Right lobe of liver (tissue), 6 donors: ENCODE measurements around the gene SNX30. TPM values are rescaled to one million over a fixed set of nuclear protein-coding genes. Genes with fewer than 3 reads are reported as not detected.
A peak's percentile ranks its signal among the peaks of the same experiment; 100 is the strongest.

ENCODE experiments used
- ATAC-seq, 4 donors: fragments of 200-7000 bp; cut with Tn5 transposase; one replicate each; pipeline ENCODE4 v1.9.1; 2020; ENCODE audit warnings: mild to moderate bottlenecking in 4 of 4, moderate library complexity in 4 of 4
- DNase-seq, 3 donors: peaks; one replicate each; pipeline ENCODE4 v3.0.0-alpha.2; 2020
- H3K27ac ChIP-seq, 3 donors: fragments of 200-600 bp; one replicate each; pipeline ENCODE4 v1.8.0; 2022
- H3K27me3 ChIP-seq, 2 donors: fragments of 200-600 bp; one replicate each; pipeline ENCODE4 v1.8.0; 2022
- H3K36me3 ChIP-seq, 4 donors: fragments of 200-600 bp; sonication (generic) in 1 of 4; one replicate each; pipeline versions ENCODE4 v1.5.1 to v1.8.0; 2017 to 2022; ENCODE audit warnings: control low read depth in 1 of 4
- H3K4me1 ChIP-seq, 4 donors: fragments of 200-600 bp; sonication (generic) in 1 of 4; one replicate each; pipeline versions ENCODE4 v1.5.1 to v1.8.0; 2017 to 2022; ENCODE audit warnings: control low read depth in 1 of 4
- H3K4me3 ChIP-seq, 3 donors: fragments of 200-600 bp; one replicate each; pipeline ENCODE4 v1.8.0; 2022
- H3K9me3 ChIP-seq, 4 donors: fragments of 200-600 bp; sonication (generic) in 1 of 4; one replicate each; pipeline versions ENCODE4 v1.5.1 to v1.8.0; 2017 to 2022; ENCODE audit warnings: control low read depth in 1 of 4
- POLR2A ChIP-seq: fragments of 450-650 bp; IDR thresholded peaks from one replicate; pipeline ENCODE4 v1.6.1; 2017; ENCODE audit warnings: antibody characterized with exemption, mild to moderate bottlenecking
- WGBS: methylation state at CpG from one replicate; pipeline ENCODE4 v1.1.6; 2018; ENCODE audit warnings: low coverage, low lambda C conversion rate; ENCODE audit not compliant: insufficient coverage; ENCODE audit errors: missing lambda C conversion rate; 5-methylcytosine and 5-hydroxymethylcytosine counted together
- intact Hi-C, 2 donors: fragments of 100-400 bp; cut with DNase I; formaldehyde crosslinking; loops; one replicate each; pipeline versions ENCODE4 v1.11.2 to v1.14.1; 2022
- total RNA-seq, 6 experiments: library from RNA; depleted of rRNA in 2 of 6; stranded (reverse); fragments of >200 nt in 2 of 6; fragmentation: NEBNext Ultra II Directional in 3 of 6; extraction: Animal tissue kit (Norgen Biotek cat#: 25700) in 3 of 6; gene quantifications; one replicate each; pipeline versions ENCODE4 v1.1.0 to v1.2.4, GENCODE V29; 2016 to 2023
- TF ChIP-seq, protein P1 (sequence below), 4 donors: fragments of 200-600 bp in 3 of 4; fragments of 450-650 bp in 1 of 4; IDR thresholded peaks; one replicate each; pipeline versions ENCODE4 v1.5.1 to v1.8.0; 2016 to 2022; ENCODE audit warnings: antibody characterized with exemption in 4 of 4, mild to moderate bottlenecking in 2 of 4
- donor health status: DM: no; HTN: yes; CAD: no.
- donor health status: DM: no; HTN: no; CAD: no.
- donor health status: DM: no; HTN: no; CAD: no.
- donor health status: DM: no; HTN: yes; CAD: no.
- donor health status: DM: no; HTN: yes; CAD: no.

SNX30 gene
- total RNA-seq, 6 experiments from 2014 or later: 5.2 to 9.0 (median 7.5) TPM

DNA sequence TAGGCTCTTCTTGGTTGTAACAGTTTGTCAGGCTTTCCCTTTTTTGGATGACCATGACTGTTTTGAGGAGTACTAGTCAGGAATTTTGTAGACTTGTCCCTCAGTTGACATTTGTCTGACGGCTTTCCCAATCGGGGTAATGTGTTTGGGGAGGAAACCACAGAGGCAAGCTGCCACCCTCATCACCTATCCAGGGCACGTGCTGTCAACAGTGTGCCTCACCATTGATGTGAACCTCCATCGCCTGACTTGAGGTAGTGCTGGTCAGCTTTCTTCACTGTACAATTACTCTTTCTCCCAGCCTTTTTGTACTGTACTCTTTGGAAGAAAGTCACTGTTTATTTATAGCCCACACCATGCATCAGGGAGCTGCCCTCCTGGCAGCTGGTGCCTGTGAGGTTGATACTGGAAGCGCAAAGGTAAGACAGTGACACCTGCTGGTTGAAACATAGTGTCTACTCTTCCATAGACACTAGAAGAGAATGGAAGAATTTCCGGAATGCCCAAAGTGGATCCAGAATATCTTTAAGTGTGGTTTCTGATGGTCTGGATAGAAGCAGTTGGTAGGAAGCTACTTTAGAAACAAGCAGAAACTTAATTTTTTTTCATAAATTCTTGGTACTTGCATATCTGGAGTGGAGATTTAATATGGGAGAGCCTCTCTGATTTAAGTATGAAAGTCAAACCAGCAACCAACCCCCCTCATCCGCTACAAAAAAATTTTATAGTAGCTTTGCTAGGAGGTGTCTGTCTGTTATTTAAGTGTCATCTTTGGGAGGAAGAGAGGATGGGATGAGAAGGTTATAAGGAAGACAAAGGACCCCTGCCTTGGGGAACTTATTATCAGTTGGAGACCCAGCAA, 69.3 kb downstream of the SNX30 start:
- no peak for TF ChIP-seq POLR2A
- TF ChIP-seq, protein P1, sequence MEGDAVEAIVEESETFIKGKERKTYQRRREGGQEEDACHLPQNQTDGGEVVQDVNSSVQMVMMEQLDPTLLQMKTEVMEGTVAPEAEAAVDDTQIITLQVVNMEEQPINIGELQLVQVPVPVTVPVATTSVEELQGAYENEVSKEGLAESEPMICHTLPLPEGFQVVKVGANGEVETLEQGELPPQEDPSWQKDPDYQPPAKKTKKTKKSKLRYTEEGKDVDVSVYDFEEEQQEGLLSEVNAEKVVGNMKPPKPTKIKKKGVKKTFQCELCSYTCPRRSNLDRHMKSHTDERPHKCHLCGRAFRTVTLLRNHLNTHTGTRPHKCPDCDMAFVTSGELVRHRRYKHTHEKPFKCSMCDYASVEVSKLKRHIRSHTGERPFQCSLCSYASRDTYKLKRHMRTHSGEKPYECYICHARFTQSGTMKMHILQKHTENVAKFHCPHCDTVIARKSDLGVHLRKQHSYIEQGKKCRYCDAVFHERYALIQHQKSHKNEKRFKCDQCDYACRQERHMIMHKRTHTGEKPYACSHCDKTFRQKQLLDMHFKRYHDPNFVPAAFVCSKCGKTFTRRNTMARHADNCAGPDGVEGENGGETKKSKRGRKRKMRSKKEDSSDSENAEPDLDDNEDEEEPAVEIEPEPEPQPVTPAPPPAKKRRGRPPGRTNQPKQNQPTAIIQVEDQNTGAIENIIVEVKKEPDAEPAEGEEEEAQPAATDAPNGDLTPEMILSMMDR (IDR thresholded peaks at IDR 0.05): peak; percentile 66 to 76 (median 74)
- H3K4me3 ChIP-seq: no peak overlapping the region
- peaks cover 0 to 10% (median 0%) of the 10 kb centered on the region in 4 donors for H3K4me1 ChIP-seq
- peak; percentile 92 to 96 (median 93) for ATAC-seq
- H3K9me3 ChIP-seq: no peaks in the 10 kb centered on the region
- intact Hi-C loops: no loop called here
- no peaks in the 10 kb centered on the region for H3K27me3 ChIP-seq
- 44% methylated on average over 7 of the region's 7 CpGs for WGBS
- H3K27ac ChIP-seq: no peak overlapping the region
- H3K36me3 ChIP-seq: no peaks in the 10 kb centered on the region
- DNase-seq: no peak

DNA sequence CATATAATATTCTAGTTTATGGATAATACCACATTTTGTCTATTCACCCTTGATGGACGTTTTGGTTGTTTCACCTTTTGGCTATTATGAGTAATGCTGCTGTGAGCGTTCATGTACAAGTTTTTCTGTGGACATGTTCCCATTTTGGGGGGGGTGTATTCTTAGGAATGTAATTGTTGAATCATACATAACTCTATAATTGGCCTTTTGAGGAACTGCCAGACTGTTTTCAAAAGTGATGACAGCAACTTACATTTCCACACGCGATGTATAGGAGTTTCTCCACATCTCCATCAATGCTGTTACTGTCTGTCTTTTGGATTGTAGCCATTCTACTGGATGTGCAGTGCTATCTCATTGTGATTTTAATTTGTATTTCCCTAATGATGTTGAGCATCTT, 70.3 kb downstream of the SNX30 start:
- WGBS: 73% methylated on average over 4 of the region's 4 CpGs
- no peak for DNase-seq

DNA sequence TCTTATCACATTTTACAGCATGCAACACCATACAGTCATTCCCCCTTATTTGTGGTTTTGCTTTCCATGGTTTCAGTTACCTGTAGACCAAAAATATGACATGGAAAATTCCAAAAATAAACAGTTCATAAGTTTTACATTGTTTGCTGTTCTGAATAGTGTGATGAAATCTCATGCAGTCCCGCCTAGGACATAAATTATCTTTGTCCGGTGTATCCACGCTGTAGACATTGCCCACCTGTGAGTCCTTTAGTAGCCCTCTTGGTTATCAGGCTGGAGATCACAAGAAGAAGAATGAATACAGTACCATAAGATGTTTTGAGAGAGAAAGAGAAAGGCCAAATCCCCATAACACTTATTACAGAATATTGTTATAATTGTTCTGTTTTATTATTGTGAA, 72.1 kb downstream of the SNX30 start:
- TF ChIP-seq, protein P1 (IDR thresholded peaks at IDR 0.05): no peak
- no peak for TF ChIP-seq POLR2A
- DNase-seq (no peak), ATAC-seq (no peak)
- no peaks in the 10 kb centered on the region for H3K36me3 ChIP-seq
- WGBS: 82% methylated on average over 3 of the region's 3 CpGs
- no peak overlapping the region for H3K27ac ChIP-seq
- peaks cover 0 to 2% (median 0%) of the 10 kb centered on the region in 4 donors for H3K4me1 ChIP-seq
- H3K27me3 ChIP-seq: no peaks in the 10 kb centered on the region
- intact Hi-C loops: no loop called here
- H3K4me3 ChIP-seq: no peak overlapping the region
- no peaks in the 10 kb centered on the region for H3K9me3 ChIP-seq

More for the DNA sequence above, 70.3 kb downstream of the SNX30 start:
- TF ChIP-seq, protein P1 (IDR thresholded peaks at IDR 0.05): no peak
- no peak for TF ChIP-seq POLR2A
- no peak for ATAC-seq
- H3K36me3 ChIP-seq: no peaks in the 10 kb centered on the region
- intact Hi-C loops: no loop called here
- H3K27me3 ChIP-seq: no peaks in the 10 kb centered on the region
- H3K27ac ChIP-seq: no peak overlapping the region
- H3K4me3 ChIP-seq: no peak overlapping the region
- no peaks in the 10 kb centered on the region for H3K9me3 ChIP-seq
- H3K4me1 ChIP-seq: peaks cover 0 to 10% (median 0%) of the 10 kb centered on the region in 4 donors

DNA sequence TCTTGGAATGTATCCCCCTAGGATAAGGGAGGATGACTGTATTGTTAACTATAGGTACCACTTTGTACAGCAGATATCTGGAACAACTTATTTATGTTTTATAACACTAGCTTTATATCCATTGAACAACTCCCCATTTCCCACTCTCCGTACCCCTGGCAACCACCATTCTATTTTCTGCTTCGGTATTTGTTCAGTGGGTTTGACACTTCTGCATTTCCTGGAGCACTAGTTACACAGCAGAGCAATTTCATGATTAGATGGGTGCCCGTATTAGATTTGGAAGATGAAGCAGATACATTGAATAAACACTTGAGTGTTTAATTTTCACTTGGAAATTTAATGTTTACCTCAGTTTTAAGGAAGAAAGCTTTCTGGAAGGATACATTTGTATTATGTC, 72.7 kb downstream of the SNX30 start:
- WGBS: 70% methylated on average over 3 of the region's 3 CpGs
- ATAC-seq: no peak
- no peaks in the 10 kb centered on the region for H3K4me1 ChIP-seq
- no peak overlapping the region for H3K4me3 ChIP-seq
- intact Hi-C loops: no loop called here
- no peak overlapping the region for H3K27ac ChIP-seq
- TF ChIP-seq, protein P1 (IDR thresholded peaks at IDR 0.05): no peak
- TF ChIP-seq POLR2A: no peak
- DNase-seq: no peak
- no peaks in the 10 kb centered on the region for H3K27me3 ChIP-seq
- no peaks in the 10 kb centered on the region for H3K36me3 ChIP-seq
- no peaks in the 10 kb centered on the region for H3K9me3 ChIP-seq
